Measurements from ENCODE around the gene BIN2. TPM values are rescaled to one million over a fixed set of nuclear protein-coding genes. Genes with fewer than 3 reads are reported as not detected.

BIN2 gene
- total RNA-seq, 1 donor = not detected

GRCh38 chr12:51242876-51243275, 81.1 kb downstream of the BIN2 start:
- DNase-seq (ENCODE audit: low read depth) = no peak
- TF ChIP-seq CTCF (IDR thresholded peaks at IDR 0.05; ENCODE audit: insufficient read depth, low read depth, low read length) = no peak
- no peak overlapping the region for H3K4me3 ChIP-seq (ENCODE audit: low read depth, low read length)

GRCh38 chr12:51242120-51242519, 81.9 kb downstream of the BIN2 start:
- no peak for TF ChIP-seq CTCF (IDR thresholded peaks at IDR 0.05; ENCODE audit: insufficient read depth, low read depth, low read length)
- no peak overlapping the region for H3K4me3 ChIP-seq (ENCODE audit: low read depth, low read length)
- no peak for DNase-seq (ENCODE audit: low read depth)

- no peak overlapping the region for H3K4me3 ChIP-seq (ENCODE audit: low read depth, low read length)
- TF ChIP-seq CTCF (IDR thresholded peaks at IDR 0.05; ENCODE audit: insufficient read depth, low read depth, low read length) = no peak
- DNase-seq (ENCODE audit: low read depth) = no peak
Observed at GRCh38 chr12:51240971-51241370, 83.0 kb downstream of the BIN2 start.

GRCh38 chr12:51238510-51239334, 85.3 kb downstream of the BIN2 start, which contains the start of gene DAZAP2:
Gene DAZAP2, plus strand, starts transcription at chr12:51238826. Its CDS starts 82 bp downstream, at chr12:51238908.
- no peak for TF ChIP-seq CTCF (IDR thresholded peaks at IDR 0.05; ENCODE audit: insufficient read depth, low read depth, low read length)
- peak within 1 kb of the TSS; percentile 97 for H3K4me3 ChIP-seq (ENCODE audit: low read depth, low read length)
- peak; percentile 95 for DNase-seq (ENCODE audit: low read depth)

GRCh38 chr12:51238037-51238509, 85.9 kb downstream of the BIN2 start:
- DNase-seq (ENCODE audit: low read depth) = no peak
- H3K4me3 ChIP-seq (ENCODE audit: low read depth, low read length) = peak overlapping the region; percentile 97
- TF ChIP-seq CTCF (IDR thresholded peaks at IDR 0.05; ENCODE audit: insufficient read depth, low read depth, low read length) = no peak

GRCh38 chr12:51234530-51234929, 89.4 kb downstream of the BIN2 start:
- DNase-seq (ENCODE audit: low read depth) = no peak
- no peak overlapping the region for H3K4me3 ChIP-seq (ENCODE audit: low read depth, low read length)
- TF ChIP-seq CTCF (IDR thresholded peaks at IDR 0.05; ENCODE audit: insufficient read depth, low read depth, low read length) = no peak
